HepG2 (cell line): ENCODE data around the gene SGCE. TPM values are rescaled to one million over a fixed set of nuclear protein-coding genes. Genes with fewer than 3 reads are reported as not detected.

Source experiments
- EEA1 ChIP-seq: sonication (generic); formaldehyde crosslinking; IDR thresholded peaks from 2 replicates; pipeline ENCODE4 v1.5.1; 2020; ENCODE audit warnings: mild to moderate bottlenecking, missing genetic modification reagents, borderline replicate concordance
- ELF1 ChIP-seq: sonication (generic); formaldehyde crosslinking; IDR thresholded peaks from 2 replicates; pipeline ENCODE4 v1.4.0; 2020; ENCODE audit warnings: missing genetic modification reagents
- FOXC1 ChIP-seq: sonication (generic); formaldehyde crosslinking; IDR thresholded peaks from 2 replicates; pipeline ENCODE4 v1.8.0; 2022; ENCODE audit warnings: mild to moderate bottlenecking, missing genetic modification reagents, borderline replicate concordance
- MXI1 ChIP-seq: IDR thresholded peaks from 3 replicates; pipeline ENCODE4 v1.6.1; 2012; ENCODE audit warnings: low read depth, low read length, inconsistent platforms, borderline replicate concordance
- NR2F1 ChIP-seq, 2 experiments: fragments of 450-650 bp in 1 of 2; formaldehyde crosslinking in 1 of 2; IDR thresholded peaks; 2 replicates each; pipeline versions ENCODE4 v1.5.0 to v1.6.1; 2016 to 2020; ENCODE audit warnings: mild to moderate bottlenecking in 1 of 2, missing compliant biosample characterization in 1 of 2, missing genetic modification reagents in 1 of 2, moderate library complexity in 1 of 2
- PPARG ChIP-seq: conservative IDR thresholded peaks from 2 replicates; pipeline ENCODE4 v1.6.1; 2016; ENCODE audit warnings: missing biosample characterization, missing genetic modification reagents
- YEATS4 ChIP-seq: sonication (generic); formaldehyde crosslinking; IDR thresholded peaks from 2 replicates; pipeline ENCODE4 v1.4.0; 2020; ENCODE audit warnings: missing genetic modification reagents, borderline replicate concordance
- ZBTB20 ChIP-seq: sonication (generic); formaldehyde crosslinking; IDR thresholded peaks from 2 replicates; pipeline ENCODE4 v1.8.1; 2023; ENCODE audit warnings: missing genetic modification reagents, low read depth, mild to moderate bottlenecking, borderline replicate concordance
- ZKSCAN8 ChIP-seq: IDR thresholded peaks from 2 replicates; pipeline ENCODE4 v1.6.1; 2016; ENCODE audit warnings: borderline replicate concordance, missing genetic modification reagents, missing compliant biosample characterization
- ZNF253 ChIP-seq: sonication (generic); formaldehyde crosslinking; IDR thresholded peaks from 2 replicates; pipeline ENCODE4 v1.8.0; 2022; ENCODE audit warnings: mild to moderate bottlenecking, missing genetic modification reagents, borderline replicate concordance
- ZNF761 ChIP-seq: sonication (generic); formaldehyde crosslinking; conservative IDR thresholded peaks from 2 replicates; pipeline ENCODE4 v1.4.0; 2020; ENCODE audit warnings: mild to moderate bottlenecking, missing genetic modification reagents
- ZNF792 ChIP-seq: IDR thresholded peaks from 2 replicates; pipeline ENCODE4 v1.6.1; 2016
- polyA plus RNA-seq, 8 experiments: library from polyadenylated mRNA; depleted of rRNA in 3 of 8; stranded (reverse) in 7 of 8; unstranded in 1 of 8; fragments of >200 nt; fragmentation: Illumina TruSeq in 4 of 8; extraction: Trizol in 4 of 8; gene quantifications; 2 replicates each; pipeline versions ENCODE4 v1.2.1 to v1.2.3, GENCODE V29; 2011 to 2016; ENCODE audit warnings: low read depth in 4 of 8, missing spikeins in 1 of 8, mixed read lengths in 1 of 8; ENCODE audit not compliant: insufficient read depth in 1 of 8
- total RNA-seq, 5 experiments: library from RNA; depleted of rRNA; stranded (reverse); fragments of >200 nt; fragmentation: Illumina TruSeq; extraction: Trizol; gene quantifications; 2 replicates each; pipeline ENCODE4 v1.2.3, GENCODE V29; 2016; ENCODE audit warnings: low read depth in 1 of 5
- TF ChIP-seq, protein P1 (sequence below): conservative IDR thresholded peaks from 2 replicates; pipeline ENCODE4 v1.6.1; 2018; ENCODE audit warnings: missing genetic modification reagents
- TF ChIP-seq, protein P2 (sequence below): sonication (generic); formaldehyde crosslinking; IDR thresholded peaks from 2 replicates; pipeline ENCODE4 v1.4.0; 2020; ENCODE audit warnings: missing genetic modification reagents
- TF ChIP-seq, protein P3 (sequence below): IDR thresholded peaks from 2 replicates; pipeline ENCODE4 v1.6.1; 2012; ENCODE audit warnings: low read depth, low read length, improper control_type of control experiment
- TF ChIP-seq, protein P4 (sequence below): sonication (generic); formaldehyde crosslinking; IDR thresholded peaks from 2 replicates; pipeline ENCODE4 v1.8.0; 2022; ENCODE audit warnings: missing genetic modification reagents, low read depth, mild to moderate bottlenecking, borderline replicate concordance
- TF ChIP-seq, protein P5 (sequence below): sonication (generic); formaldehyde crosslinking; IDR thresholded peaks from 2 replicates; pipeline ENCODE4 v1.4.0; 2020; ENCODE audit warnings: missing genetic modification reagents

Gene SGCE
- total and polyA plus RNA-seq, 2 of the 13 experiments (the other 11 are each of a cell fraction or from before 2014, with no cell fraction given) = 52.3 to 71.1 TPM

DNA sequence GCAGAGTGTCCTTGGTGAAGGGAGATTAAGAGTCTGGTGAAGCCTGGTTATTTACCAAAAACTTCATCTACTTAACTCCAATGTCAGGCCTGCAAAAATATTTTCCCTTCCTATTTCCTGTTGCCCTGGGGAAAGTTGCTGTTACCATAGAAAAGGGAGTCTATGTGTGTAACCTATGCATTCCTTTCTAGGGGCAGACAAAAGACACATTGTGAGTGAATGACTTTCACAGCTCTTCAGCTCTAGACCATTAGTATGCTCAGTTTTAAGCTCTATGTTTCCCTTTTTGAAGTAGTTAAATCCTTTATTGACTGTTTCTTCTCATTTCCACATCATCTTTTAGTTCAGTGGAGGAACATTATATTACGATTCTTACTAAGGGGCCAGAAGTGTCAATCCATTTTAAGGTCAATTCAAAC, 45.6 kb upstream of the SGCE start (continued):
- 0 out of 4 replicates have a peak, but pooled peaks of 1 of the 2 experiments have one; percentile 23 for TF ChIP-seq NR2F1 (CRISPR knock-in tag; IDR thresholded peaks at IDR 0.05)
- TF ChIP-seq YEATS4 (CRISPR knock-in tag) = no peak; the same call in 1 of the 2 replicates
- peak; percentile 61; the same call in 1 of the 3 replicates for TF ChIP-seq MXI1
- TF ChIP-seq ZBTB20 = peak; percentile 71; the same call in 1 of the 2 replicates
- no peak for TF ChIP-seq EEA1 (CRISPR knock-in tag)
- TF ChIP-seq, protein P1, sequence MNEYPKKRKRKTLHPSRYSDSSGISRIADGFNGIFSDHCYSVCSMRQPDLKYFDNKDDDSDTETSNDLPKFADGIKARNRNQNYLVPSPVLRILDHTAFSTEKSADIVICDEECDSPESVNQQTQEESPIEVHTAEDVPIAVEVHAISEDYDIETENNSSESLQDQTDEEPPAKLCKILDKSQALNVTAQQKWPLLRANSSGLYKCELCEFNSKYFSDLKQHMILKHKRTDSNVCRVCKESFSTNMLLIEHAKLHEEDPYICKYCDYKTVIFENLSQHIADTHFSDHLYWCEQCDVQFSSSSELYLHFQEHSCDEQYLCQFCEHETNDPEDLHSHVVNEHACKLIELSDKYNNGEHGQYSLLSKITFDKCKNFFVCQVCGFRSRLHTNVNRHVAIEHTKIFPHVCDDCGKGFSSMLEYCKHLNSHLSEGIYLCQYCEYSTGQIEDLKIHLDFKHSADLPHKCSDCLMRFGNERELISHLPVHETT (CRISPR knock-in tag) = no peak
- TF ChIP-seq, protein P2, sequence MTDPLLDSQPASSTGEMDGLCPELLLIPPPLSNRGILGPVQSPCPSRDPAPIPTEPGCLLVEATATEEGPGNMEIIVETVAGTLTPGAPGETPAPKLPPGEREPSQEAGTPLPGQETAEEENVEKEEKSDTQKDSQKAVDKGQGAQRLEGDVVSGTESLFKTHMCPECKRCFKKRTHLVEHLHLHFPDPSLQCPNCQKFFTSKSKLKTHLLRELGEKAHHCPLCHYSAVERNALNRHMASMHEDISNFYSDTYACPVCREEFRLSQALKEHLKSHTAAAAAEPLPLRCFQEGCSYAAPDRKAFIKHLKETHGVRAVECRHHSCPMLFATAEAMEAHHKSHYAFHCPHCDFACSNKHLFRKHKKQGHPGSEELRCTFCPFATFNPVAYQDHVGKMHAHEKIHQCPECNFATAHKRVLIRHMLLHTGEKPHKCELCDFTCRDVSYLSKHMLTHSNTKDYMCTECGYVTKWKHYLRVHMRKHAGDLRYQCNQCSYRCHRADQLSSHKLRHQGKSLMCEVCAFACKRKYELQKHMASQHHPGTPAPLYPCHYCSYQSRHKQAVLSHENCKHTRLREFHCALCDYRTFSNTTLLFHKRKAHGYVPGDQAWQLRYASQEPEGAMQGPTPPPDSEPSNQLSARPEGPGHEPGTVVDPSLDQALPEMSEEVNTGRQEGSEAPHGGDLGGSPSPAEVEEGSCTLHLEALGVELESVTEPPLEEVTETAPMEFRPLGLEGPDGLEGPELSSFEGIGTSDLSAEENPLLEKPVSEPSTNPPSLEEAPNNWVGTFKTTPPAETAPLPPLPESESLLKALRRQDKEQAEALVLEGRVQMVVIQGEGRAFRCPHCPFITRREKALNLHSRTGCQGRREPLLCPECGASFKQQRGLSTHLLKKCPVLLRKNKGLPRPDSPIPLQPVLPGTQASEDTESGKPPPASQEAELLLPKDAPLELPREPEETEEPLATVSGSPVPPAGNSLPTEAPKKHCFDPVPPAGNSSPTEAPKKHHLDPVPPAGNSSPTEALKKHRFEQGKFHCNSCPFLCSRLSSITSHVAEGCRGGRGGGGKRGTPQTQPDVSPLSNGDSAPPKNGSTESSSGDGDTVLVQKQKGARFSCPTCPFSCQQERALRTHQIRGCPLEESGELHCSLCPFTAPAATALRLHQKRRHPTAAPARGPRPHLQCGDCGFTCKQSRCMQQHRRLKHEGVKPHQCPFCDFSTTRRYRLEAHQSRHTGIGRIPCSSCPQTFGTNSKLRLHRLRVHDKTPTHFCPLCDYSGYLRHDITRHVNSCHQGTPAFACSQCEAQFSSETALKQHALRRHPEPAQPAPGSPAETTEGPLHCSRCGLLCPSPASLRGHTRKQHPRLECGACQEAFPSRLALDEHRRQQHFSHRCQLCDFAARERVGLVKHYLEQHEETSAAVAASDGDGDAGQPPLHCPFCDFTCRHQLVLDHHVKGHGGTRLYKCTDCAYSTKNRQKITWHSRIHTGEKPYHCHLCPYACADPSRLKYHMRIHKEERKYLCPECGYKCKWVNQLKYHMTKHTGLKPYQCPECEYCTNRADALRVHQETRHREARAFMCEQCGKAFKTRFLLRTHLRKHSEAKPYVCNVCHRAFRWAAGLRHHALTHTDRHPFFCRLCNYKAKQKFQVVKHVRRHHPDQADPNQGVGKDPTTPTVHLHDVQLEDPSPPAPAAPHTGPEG = no peak
- TF ChIP-seq ZNF792 (CRISPR knock-in tag) = peak; percentile 56; the same call in 1 of the 2 replicates
- no peak for TF ChIP-seq FOXC1 (CRISPR knock-in tag)
- TF ChIP-seq, protein P3, sequence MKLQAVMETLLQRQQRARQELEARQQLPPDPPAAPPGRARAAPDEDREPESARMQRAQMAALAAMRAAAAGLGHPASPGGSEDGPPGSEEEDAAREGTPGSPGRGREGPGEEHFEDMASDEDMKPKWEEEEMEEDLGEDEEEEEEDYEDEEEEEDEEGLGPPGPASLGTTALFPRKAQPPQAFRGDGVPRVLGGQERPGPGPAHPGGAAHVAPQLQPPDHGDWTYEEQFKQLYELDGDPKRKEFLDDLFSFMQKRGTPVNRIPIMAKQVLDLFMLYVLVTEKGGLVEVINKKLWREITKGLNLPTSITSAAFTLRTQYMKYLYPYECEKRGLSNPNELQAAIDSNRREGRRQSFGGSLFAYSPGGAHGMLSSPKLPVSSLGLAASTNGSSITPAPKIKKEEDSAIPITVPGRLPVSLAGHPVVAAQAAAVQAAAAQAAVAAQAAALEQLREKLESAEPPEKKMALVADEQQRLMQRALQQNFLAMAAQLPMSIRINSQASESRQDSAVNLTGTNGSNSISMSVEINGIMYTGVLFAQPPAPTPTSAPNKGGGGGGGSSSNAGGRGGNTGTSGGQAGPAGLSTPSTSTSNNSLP = peak; percentile 12; the same call in 1 of the 2 replicates
- 0 out of 2 replicates have a peak, but pooled peaks have one; percentile 42 for TF ChIP-seq ZNF761
- no peak for TF ChIP-seq ZNF253 (CRISPR knock-in tag)
- TF ChIP-seq, protein P4, sequence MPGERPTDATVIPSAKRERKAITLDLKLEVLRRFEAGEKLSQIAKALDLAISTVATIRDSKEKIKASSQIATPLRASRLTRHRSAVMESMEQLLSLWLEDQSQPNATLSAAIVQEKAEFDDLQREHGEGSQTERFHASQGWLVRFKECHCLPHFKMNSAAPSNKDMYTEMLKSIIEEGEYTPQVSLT (CRISPR knock-in tag) = no peak
- TF ChIP-seq ZKSCAN8 (CRISPR knock-in tag) = no peak
- TF ChIP-seq, protein P5, sequence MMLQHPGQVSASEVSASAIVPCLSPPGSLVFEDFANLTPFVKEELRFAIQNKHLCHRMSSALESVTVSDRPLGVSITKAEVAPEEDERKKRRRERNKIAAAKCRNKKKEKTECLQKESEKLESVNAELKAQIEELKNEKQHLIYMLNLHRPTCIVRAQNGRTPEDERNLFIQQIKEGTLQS (CRISPR knock-in tag) = no peak
- peak; percentile 34; the same call in 1 of the 2 replicates for TF ChIP-seq ELF1 (CRISPR knock-in tag)
- peak; percentile 53 for TF ChIP-seq PPARG
